ENCODE results near the gene CENPP.

GRCh38 chr9:92547356-92547755 is 221.6 kb downstream of the CENPP start:
- TF ChIP-seq, protein P1, sequence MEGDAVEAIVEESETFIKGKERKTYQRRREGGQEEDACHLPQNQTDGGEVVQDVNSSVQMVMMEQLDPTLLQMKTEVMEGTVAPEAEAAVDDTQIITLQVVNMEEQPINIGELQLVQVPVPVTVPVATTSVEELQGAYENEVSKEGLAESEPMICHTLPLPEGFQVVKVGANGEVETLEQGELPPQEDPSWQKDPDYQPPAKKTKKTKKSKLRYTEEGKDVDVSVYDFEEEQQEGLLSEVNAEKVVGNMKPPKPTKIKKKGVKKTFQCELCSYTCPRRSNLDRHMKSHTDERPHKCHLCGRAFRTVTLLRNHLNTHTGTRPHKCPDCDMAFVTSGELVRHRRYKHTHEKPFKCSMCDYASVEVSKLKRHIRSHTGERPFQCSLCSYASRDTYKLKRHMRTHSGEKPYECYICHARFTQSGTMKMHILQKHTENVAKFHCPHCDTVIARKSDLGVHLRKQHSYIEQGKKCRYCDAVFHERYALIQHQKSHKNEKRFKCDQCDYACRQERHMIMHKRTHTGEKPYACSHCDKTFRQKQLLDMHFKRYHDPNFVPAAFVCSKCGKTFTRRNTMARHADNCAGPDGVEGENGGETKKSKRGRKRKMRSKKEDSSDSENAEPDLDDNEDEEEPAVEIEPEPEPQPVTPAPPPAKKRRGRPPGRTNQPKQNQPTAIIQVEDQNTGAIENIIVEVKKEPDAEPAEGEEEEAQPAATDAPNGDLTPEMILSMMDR (IDR thresholded peaks at IDR 0.05), result no peak
- TF ChIP-seq POLR2A (IDR thresholded peaks at IDR 0.05), result no peak

All from body of pancreas (tissue), 4 donors.